HL-60 (cell line): ENCODE measurements around the gene STAT4.

Source experiments
- CTCF ChIP-seq: IDR thresholded peaks from one replicate; pipeline ENCODE4 v1.5.1; 2011; ENCODE audit warnings: low read length, control low read depth, inconsistent platforms; ENCODE audit not compliant: insufficient read depth
- POLR2AphosphoS5 ChIP-seq: IDR thresholded peaks from 2 replicates; pipeline ENCODE4 v1.6.1; 2012; ENCODE audit warnings: low read depth
- REST ChIP-seq: IDR thresholded peaks from 2 replicates; pipeline ENCODE4 v1.6.1; 2012; ENCODE audit warnings: low read depth; ENCODE audit not compliant: insufficient replicate concordance

GRCh38 chr2:191038241-191038725 lies 112.5 kb downstream of the STAT4 start:
- TF ChIP-seq CTCF: no peak
- TF ChIP-seq POLR2AphosphoS5: no peak
- TF ChIP-seq REST: no peak
